NCI-H1694 treated with DMSO at 0.1 percent for 48 hours (cell line): ENCODE results near the gene ITIH3.
"Not testable (repeated sequence)": the region's sequence is repeated elsewhere in the genome, so short reads cannot be mapped to it uniquely, and the experiment has no call there.

Experiments used
- DNase-seq: peaks from one replicate; lab custom pipeline; 2025; lab: John Stamatoyannopoulos, UW

The ITIH3 gene

GRCh38 chr3:52794612-52795099 is at the start of gene ITIH3:
Gene ITIH3 (plus strand): TSS chr3:52794796. CDS start chr3:52794804, 8 bp downstream.
- no peak for DNase-seq

GRCh38 chr3:52752045-52752660 is 42.4 kb upstream of the ITIH3 start:
- no peak for DNase-seq

GRCh38 chr3:52754373-52754772 is 40.2 kb upstream of the ITIH3 start:
- DNase-seq: no peak

- no peak for DNase-seq
Observed at GRCh38 chr3:52756141-52756540, 38.5 kb upstream of the ITIH3 start.

GRCh38 chr3:52763466-52763865 is 31.1 kb upstream of the ITIH3 start:
- DNase-seq: no peak

GRCh38 chr3:52769786-52770455 is 24.7 kb upstream of the ITIH3 start:
- no peak for DNase-seq

GRCh38 chr3:52770496-52771333 is 23.9 kb upstream of the ITIH3 start, which contains the start of gene NEK4:
Gene NEK4 (minus strand): TSS chr3:52770940. CDS start chr3:52770746, 194 bp downstream.
- DNase-seq: peak; percentile 44

GRCh38 chr3:52771334-52771681 is 23.3 kb upstream of the ITIH3 start:
- DNase-seq: no peak

GRCh38 chr3:52771702-52772101 is 22.9 kb upstream of the ITIH3 start:
- DNase-seq: no peak

GRCh38 chr3:52773361-52774065 is 21.1 kb upstream of the ITIH3 start:
- DNase-seq: no peak

GRCh38 chr3:52774066-52774713 is 20.4 kb upstream of the ITIH3 start:
- no peak for DNase-seq

GRCh38 chr3:52774901-52775864 is 19.4 kb upstream of the ITIH3 start:
- DNase-seq: no peak

- DNase-seq: no peak
Observed at GRCh38 chr3:52775877-52776276, 18.7 kb upstream of the ITIH3 start.

- not testable (repeated sequence) for DNase-seq
Observed at GRCh38 chr3:52776486-52776885, 18.1 kb upstream of the ITIH3 start.

- no peak for DNase-seq
Observed at GRCh38 chr3:52777127-52777958, 17.3 kb upstream of the ITIH3 start, which contains the start of gene ITIH1. Gene ITIH1 (plus strand): TSS chr3:52777599. CDS start chr3:52777616, 17 bp downstream.

GRCh38 chr3:52777959-52778805 is 16.4 kb upstream of the ITIH3 start:
- DNase-seq: no peak

- no peak for DNase-seq
Observed at GRCh38 chr3:52779011-52779836, 15.4 kb upstream of the ITIH3 start.
